Body of pancreas (tissue), 4 donors: ENCODE measurements around the gene PRPH.

Experiments
- CTCF ChIP-seq, 7 experiments: fragments of 450-650 bp in 4 of 7; fragments of 200-600 bp in 3 of 7; sonication (generic) in 3 of 7; IDR thresholded peaks; one replicate each; pipeline ENCODE4 v1.5.1; 2016 to 2019; ENCODE audit warnings: antibody characterized with exemption in 7 of 7
- POLR2A ChIP-seq, 3 donors: fragments of 450-650 bp; IDR thresholded peaks; one replicate each; pipeline ENCODE4 v1.6.1; 2016; ENCODE audit warnings: antibody characterized with exemption in 3 of 3, mild to moderate bottlenecking in 2 of 3

- TF ChIP-seq POLR2A (IDR thresholded peaks at IDR 0.05) (no peak), CTCF (IDR thresholded peaks at IDR 0.05) (no peak)
Measured at GRCh38 chr12:49251357-49251756, 43.6 kb upstream of the PRPH start.
